Measurements from ENCODE around the gene POLDIP3.

POLDIP3 gene, protein sequence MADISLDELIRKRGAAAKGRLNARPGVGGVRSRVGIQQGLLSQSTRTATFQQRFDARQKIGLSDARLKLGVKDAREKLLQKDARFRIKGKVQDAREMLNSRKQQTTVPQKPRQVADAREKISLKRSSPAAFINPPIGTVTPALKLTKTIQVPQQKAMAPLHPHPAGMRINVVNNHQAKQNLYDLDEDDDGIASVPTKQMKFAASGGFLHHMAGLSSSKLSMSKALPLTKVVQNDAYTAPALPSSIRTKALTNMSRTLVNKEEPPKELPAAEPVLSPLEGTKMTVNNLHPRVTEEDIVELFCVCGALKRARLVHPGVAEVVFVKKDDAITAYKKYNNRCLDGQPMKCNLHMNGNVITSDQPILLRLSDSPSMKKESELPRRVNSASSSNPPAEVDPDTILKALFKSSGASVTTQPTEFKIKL

DNA sequence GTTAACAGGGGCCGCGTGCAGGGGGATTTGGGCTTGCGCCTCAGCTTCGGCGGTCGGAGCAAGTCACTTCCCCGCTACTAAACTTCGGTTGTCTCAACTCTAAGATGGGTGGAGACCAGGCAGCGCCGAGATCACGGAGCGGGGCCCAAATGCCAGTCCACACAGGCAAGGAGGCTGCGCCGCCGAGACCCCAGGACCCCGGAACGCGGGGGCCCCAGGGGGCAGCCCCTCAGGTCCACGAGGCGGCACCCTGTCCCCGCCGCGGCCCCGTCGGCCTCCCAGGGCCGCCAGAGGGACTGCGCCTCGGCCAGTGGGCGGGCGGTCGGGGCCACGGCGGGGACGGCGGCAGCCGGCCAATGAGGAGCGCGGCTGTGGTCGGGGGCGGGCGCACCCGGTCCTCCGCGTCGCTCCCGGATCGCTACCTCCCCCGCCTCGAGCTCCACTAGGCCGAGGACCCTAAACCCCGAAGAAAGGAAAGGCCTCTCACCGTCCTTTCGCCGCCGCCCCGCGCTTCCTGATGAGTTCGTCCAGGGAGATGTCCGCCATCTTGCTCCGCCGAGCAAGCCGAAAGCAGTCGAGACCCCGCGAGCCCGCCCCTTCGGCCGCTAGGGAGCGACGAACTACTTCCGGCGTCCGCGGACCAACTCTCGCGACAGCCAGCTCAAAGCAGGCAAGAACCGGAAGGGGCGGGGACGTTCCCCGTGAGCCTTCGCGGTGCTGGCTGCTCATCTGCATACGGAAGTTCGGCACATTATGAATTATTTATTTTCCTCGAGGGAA, at the start of gene POLDIP3:
Gene POLDIP3 (minus strand): TSS at position 572 of the 780 bp plus-strand sequence. CDS start 26 bp downstream, at position 546.
- peak; percentile 99 for DNase-seq

DNA sequence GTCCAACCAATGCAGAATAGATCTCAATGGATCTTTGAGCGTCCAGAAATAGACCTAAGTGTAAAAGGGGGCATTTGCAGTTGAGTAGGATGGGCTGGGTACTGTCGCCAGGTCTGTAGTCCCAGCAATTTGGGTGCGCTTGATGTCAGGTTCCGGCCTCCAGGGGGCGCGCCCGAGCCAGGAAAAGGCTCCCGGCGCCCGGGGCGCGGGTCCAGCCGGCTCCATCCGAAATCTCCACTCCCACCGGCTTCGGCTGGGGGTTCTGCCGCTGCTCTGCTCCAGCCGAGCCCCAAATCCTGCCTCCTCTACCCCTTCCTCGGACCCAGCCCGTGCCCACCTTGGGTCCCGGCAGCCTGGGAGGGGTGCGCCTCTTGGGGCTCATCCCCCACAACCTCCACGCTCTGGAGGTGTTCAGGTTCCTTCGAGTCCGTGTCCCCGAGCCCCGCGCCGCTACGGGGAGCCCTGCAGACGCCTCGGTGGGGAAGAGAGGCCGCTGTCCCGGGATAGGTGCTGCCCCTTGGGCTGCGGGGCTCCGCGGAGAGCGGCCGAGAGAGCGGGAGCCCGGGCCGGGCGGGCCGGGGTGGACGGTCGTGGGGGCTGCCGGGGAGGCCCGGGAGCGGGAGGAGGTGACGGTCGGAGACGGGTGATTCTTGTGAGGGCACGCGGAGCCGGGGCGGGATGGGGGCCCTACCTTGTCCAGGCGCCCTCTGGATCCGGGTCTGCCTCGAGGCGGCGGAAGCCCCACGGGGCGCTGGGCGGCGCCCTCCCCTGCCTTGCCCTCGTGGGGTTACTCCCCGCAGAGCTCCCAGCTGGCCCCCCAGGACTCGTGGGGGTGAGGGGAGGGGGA, 47.5 kb upstream of the POLDIP3 start:
- peak; percentile 89 for DNase-seq

DNA sequence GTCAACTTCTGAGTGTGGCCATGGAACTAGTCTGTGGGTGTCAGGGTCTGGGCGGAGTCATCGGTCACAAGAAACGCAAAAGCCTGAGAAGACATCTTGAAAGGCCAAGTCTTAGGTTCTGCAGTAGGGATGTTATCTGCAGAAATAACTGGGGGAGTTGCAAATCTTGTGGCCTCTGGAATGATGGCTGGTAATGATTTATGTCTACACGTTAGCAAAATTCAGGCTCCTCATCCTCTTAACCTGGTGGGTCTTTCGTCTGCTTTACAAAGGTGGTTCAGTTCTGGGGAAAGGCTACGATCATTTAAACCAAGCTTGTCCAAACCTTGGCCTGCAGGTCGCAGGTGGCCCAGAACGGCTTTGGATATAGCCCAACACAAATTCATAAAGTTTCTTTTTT, 41.9 kb upstream of the POLDIP3 start:
- DNase-seq, result no peak

DNA sequence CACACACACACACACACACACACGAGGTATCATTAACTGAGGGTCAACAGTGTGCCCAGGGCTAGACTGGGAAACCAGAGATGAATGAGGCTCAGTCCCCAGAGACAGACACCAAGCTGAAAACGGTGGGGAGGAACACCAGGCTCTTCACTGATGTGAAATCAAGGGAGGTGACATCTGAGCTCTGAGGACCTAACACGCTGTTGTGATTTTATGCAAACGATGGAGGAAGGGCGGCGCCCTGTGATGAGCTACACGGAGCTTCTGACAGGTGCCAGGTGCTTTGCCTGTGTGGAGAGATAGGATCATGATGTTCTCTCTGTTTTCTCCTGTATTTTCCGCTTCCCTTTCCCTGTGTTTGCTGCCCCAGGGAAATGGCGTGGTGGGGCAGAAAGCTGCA, 41.0 kb upstream of the POLDIP3 start:
- no peak for DNase-seq

- no peak for DNase-seq
Observed at GRCh38 chr22:42654436-42655073, 39.9 kb upstream of the POLDIP3 start.

- DNase-seq, result no peak
Observed at GRCh38 chr22:42653999-42654398, 39.3 kb upstream of the POLDIP3 start.

GRCh38 chr22:42651134-42651533, 36.5 kb upstream of the POLDIP3 start:
- no peak for DNase-seq

DNA sequence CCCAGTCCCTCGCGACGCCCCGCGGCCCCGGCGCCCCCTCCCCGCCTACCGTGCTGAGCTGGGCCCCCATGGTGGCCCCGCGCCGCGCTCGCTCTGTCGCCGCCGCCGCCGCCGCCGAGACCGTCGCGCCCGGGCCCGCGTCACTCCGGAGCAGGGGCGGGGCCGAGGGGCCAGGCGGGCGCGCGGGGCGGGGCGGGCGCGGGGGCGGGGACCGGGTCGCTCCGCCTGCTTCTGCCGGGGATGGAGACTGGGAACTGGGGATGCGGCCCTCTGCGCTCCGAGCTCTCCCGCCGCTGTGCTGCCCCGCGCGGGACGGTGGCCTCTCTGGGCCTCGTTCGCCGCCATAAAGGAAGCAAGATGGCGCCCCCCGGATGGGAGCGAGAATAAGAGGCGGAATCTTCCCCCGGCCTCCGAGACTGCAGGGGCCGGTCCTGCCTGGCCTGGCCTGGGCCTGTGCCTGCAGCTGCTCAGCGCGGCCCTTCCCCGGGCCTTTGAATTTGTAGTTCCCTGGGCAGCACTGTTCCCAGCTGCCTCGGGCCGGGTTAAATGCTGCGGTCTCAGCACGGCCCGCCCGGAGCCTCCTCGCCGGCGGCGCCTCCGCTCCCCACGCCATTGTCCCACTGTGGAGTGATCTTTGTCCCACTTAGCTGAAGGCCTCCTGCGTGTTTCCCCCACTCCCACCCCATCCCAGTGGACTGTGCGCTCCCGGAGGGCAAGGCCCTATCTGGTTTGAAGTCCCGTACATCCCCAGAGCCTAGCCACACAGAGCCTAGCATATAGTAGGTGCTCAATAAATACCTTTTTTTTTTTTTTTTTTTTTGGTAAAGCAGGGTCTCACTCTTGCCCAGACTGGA, 34.8 kb upstream of the POLDIP3 start, which contains the start of gene CYB5R3:
Gene CYB5R3 (minus strand): TSS at position 147 of the 854 bp plus-strand sequence. CDS start 77 bp downstream, at position 70.
- DNase-seq, result peak; percentile 92

- DNase-seq, result peak; percentile 64
Observed at GRCh38 chr22:42648368-42649245, 33.9 kb upstream of the POLDIP3 start.

DNA sequence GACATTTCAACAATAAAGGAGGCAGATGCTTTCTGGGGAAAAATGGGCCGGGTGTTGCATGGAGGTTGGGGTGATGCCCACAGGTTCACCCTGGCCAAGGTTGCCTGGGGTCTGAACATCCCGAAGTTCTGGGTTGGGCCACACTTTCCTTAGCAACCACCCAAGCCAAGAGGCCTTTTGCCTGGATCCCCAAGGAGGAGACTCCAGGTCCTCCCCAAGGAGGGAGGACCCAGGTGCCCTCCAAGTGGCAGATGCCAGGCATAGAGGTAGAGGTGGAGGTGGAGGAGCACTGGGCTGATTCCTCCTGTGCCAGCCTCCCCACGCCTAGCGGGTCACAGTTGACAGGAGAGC, 33.3 kb upstream of the POLDIP3 start:
- DNase-seq, result no peak

DNA sequence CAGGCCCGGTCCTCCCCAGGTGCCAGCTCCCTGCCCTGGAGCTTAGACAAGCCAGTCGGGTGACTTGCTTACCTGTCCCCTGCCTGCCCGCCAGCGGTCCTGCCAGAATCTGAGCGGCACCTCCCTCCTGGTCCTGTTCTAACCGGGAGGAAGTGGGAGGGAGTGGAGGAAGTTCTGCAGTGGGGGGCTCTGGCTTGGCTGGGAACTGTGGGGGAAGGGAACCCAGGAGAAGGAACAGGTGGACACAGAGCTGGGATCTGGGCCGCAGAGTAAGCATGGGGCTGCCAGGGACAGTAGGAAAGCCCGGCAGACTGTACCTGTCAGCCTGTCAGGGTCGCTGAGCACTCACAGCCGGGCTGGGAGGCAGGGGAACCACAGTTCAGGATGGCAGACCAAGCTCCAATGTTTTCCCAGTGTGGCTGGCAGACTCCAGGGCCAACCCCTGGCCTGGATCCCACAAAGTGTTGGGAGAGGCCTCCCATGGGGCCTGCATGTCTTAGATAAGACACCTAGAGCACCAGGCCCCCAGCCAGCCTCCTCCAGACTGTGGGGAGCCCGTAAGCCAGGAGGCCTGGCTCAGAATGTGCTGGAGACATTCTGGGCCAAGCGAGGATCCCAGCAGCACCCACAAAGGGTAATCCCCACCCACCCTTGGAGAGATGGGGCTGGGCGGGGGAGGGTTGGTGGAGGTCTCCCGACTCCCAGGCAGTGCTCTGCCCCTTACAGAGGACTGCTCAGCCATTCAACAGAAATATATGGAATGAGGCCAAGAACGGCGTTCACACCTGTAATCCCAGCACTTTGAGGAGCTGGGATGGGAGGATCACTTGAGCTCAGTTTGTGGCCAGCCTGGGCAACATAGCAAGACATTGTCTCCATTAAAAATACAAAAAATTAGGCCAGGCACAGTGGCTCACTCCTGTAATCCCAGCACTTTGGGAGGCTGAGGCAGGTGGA, 32.2 kb upstream of the POLDIP3 start:
- DNase-seq, result no peak

GRCh38 chr22:42645938-42646568, 31.4 kb upstream of the POLDIP3 start:
- DNase-seq, result no peak

DNA sequence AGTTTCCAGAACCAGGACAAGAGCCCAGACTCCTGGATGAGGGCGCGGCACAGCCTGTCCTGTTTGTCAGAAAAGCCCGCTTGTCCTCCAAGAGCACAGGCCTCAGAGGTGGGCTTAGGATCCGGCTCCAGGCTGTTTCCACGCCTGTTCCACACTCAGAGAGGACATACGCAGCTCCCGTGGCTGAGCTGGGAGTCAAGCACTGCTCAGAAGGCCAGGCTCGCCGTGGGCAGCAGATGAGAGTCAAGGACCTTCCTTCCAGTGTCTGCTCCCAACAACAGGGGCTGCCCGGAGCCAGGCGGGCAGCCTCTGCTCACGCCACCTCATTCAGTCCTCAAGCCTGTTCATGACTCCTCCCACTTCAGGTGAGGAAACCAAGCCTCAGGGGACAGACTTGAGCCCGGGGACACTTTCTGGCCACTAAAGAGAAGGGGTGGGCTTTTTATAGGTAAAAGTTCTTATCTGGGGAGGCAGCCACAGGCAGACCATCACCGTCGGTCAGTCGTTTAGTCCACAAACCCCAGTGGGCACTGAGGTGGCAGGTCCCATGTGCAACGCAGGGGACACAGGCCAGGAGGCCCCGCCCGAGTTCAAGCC, 30.8 kb upstream of the POLDIP3 start:
- peak; percentile 68 for DNase-seq

GRCh38 chr22:42644422-42645340, 30.0 kb upstream of the POLDIP3 start:
- peak; percentile 75 for DNase-seq

DNA sequence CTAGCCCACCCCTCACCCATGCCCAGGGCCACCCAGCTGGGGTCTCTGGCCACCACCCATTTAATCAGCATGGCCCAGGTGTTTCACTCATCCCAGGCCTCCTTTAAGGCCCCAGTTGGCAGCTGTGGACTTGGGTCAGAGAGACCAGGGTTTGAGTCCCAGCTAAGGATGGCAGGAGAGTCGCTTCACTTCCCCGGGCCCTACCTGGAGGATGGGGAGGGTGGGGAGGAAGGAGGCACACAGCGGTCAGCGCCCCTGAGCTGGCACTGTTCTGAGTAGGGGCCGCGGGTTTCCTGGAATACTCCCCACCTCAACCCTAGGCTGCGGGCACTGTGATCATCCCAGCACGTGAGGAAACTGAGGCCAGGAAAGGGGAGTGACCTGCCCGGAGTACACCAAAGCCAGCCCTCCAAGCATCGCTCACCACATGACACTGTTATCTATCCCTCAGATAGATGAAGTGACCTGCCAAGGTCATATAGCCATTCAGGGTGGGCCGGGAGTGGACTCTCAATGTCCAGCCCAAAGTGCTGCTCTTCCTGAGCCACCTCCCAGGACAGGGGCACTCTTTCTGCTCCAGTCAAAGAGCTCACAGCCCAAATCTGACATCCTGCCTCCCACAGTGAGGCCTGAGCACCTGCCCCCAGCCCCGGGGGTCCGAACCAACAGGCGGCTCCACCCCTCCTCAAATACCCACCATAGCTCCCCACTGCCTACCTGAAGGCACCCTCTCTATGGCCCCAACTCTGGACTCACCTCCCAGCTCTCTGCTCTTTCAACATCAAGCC, 29.1 kb upstream of the POLDIP3 start:
- no peak for DNase-seq
